CMK (cell line): Measurements from ENCODE around the gene ANKS1B.
"Not testable (repeated sequence)": the region's sequence is repeated elsewhere in the genome, so short reads cannot be mapped to it uniquely, and the experiment has no call there.

Source experiments
- DNase-seq: peaks from one replicate; pipeline ENCODE4 v3.0.0-alpha.2; 2010; ENCODE audit warnings: low read depth

The ANKS1B gene

GRCh38 chr12:99870085-99870484, 114.7 kb downstream of the ANKS1B start:
- DNase-seq, result no peak

- no peak for DNase-seq
These were observed 123.0 kb downstream of the ANKS1B start for GRCh38 chr12:99861731-99862130.

GRCh38 chr12:99859126-99859525, 125.6 kb downstream of the ANKS1B start:
- no peak for DNase-seq

GRCh38 chr12:99852666-99853065, 132.1 kb downstream of the ANKS1B start:
- no peak for DNase-seq

GRCh38 chr12:99847936-99848335, 136.8 kb downstream of the ANKS1B start:
- no peak for DNase-seq

GRCh38 chr12:99834710-99835109, 150.0 kb downstream of the ANKS1B start:
- DNase-seq, result no peak

GRCh38 chr12:99833397-99833796, 151.3 kb downstream of the ANKS1B start:
- no peak for DNase-seq

- no peak for DNase-seq
These were observed 159.7 kb downstream of the ANKS1B start for GRCh38 chr12:99824900-99825542.

- DNase-seq, result no peak
These were observed 162.5 kb downstream of the ANKS1B start for GRCh38 chr12:99822273-99822672.

GRCh38 chr12:99810718-99811593, 173.8 kb downstream of the ANKS1B start:
- no peak for DNase-seq

GRCh38 chr12:99809909-99810308, 174.8 kb downstream of the ANKS1B start:
- no peak for DNase-seq

GRCh38 chr12:99806304-99806703, 178.4 kb downstream of the ANKS1B start:
- DNase-seq, result no peak

GRCh38 chr12:99804715-99805114, 180.0 kb downstream of the ANKS1B start:
- no peak for DNase-seq

- DNase-seq, result no peak
These were observed 184.1 kb downstream of the ANKS1B start for GRCh38 chr12:99800605-99801004.

GRCh38 chr12:99797931-99798330, 186.8 kb downstream of the ANKS1B start:
- not testable (repeated sequence) for DNase-seq

GRCh38 chr12:99783421-99783820, 201.3 kb downstream of the ANKS1B start:
- no peak for DNase-seq

GRCh38 chr12:99772274-99772673, 212.5 kb downstream of the ANKS1B start:
- no peak for DNase-seq

- no peak for DNase-seq
These were observed 213.1 kb downstream of the ANKS1B start for GRCh38 chr12:99771659-99772058.

- DNase-seq, result no peak
These were observed 215.2 kb downstream of the ANKS1B start for GRCh38 chr12:99769396-99769980.

- no peak for DNase-seq
These were observed 216.0 kb downstream of the ANKS1B start for GRCh38 chr12:99768758-99769157.

GRCh38 chr12:99767809-99768208, 216.9 kb downstream of the ANKS1B start:
- no peak for DNase-seq

GRCh38 chr12:99766408-99766807, 218.3 kb downstream of the ANKS1B start:
- no peak for DNase-seq

GRCh38 chr12:99765469-99766114, 219.1 kb downstream of the ANKS1B start:
- no peak for DNase-seq
